HG03025 (cell line): ENCODE data around the gene MT2A.

Source experiments
- ATAC-seq: cut with Tn5 transposase; IDR thresholded peaks from one replicate; pipeline ENCODE4 v1.9.1; 2021; ENCODE audit warnings: mild to moderate bottlenecking, moderate library complexity; ENCODE audit not compliant: unreplicated experiment, low FRiP score

MT2A gene

DNA sequence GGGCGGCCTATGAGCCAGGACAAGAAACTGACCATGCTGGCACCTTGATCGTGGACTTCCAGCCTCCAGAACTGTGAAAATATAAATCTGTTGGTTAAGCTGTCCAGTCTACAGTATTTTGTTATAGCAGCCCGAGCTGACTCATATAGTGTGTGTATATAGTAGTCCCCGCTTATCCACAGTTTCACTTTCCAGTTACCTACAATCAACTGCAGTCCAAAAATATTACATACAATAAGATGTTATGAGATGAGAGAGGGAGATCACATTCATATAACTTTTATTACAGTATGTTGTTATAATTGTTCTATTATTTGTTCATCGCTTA, 14.1 kb upstream of the MT2A start:
- no peak for ATAC-seq

DNA sequence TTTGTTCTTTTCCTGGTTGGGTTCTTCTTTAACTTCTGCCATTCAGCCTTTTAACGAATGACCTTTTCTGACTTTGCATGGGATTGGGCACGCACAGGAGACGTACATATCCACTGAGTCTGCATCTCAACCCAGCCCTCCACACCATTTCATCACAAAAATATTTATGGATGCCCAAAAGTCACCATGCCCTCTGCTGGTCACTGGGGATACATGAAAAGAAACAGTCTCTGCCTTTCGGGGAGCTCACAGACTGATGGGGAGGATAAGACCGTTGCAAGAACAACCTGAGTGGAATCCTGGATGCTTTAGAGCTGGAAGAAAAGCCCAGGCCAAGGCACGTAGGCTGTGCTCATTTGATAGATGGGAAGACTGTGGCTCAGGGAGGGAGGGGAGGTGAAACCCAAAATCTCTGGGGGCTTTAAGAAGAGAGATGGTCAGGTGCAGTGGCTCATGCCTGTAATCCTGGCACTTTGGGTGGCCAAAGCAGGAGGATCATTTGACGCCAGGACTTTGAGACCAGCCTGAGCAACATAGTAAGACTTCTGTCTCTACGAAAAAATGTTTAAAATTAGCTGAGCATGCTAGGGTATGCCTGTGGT, 7.9 kb upstream of the MT2A start:
- ATAC-seq = no peak

DNA sequence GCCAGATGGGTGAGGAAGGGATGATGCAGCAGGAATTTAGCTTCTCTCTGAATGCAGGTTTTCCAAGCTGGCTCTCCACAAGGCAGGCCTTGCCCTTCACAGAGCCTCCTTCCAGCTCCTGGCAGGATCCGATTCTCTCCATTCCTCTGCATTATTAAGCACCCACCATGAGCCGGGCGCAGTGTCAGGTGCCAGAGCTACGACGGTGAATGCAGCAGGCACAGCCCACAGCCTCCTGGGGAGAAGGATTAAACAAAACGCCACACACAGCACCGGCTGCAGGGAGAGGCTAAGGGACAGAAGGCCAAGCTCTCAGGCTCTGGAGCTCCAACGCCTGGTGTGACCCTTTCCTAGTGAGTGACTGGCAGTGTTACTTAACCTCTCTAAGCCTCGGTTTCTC, 7.1 kb upstream of the MT2A start:
- no peak for ATAC-seq

DNA sequence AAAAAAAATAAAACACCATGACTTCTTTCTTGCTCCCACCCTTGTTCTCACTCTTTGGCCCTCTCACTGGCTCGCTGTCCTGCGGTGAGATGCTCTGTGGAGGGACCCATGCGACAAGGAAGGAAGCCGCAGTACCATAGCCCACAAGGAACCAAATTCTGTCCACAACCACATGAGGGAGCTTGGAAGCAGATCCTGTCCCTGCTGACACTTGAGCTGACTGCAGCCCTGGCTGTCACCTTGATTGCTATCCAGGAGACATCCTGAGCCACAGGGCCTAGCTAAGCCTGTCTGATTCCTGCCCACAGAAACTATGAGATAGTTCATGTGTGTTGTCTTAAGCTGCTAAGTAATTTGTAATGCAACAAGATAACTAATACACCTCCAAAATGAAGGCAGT, 4.8 kb upstream of the MT2A start:
- no peak for ATAC-seq

DNA sequence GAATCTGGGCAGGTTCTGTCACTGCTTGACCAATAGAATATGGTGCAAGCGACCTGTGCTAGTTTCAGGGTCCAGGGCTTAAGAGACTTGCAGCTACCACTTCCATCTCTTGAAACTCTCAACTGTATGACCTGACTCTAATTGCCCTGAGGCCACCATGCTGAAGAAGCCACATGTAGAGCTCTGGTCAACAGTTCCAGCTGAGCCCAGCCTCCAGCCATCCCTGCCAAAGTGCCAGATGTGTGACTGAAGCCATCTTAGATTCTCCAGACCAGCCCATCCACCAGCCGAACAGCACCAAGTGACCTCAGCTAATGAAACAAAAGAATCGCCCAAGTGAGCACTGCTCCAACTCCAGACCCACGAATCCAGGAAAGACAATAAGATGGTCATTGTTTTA, 3.4 kb upstream of the MT2A start:
- ATAC-seq = no peak

DNA sequence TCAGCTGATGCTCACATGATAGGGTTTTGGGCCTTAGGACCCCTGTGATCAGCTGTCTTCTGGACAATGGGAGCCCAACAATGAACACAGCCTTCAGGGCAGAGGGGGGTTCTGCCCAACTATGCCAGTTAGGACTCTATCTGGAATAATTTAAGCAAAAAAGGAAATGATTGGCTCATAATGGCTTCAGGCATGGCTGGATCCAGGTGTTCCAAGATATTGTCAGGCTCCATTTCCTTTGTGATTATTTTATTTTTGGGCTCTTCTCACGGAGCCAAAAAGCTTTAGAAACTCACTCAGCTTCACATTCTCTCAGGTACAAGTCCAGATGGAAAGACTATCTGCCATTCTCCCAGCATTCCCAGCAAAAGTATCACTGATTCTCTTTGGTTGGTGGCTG, 2.9 kb upstream of the MT2A start:
- no peak for ATAC-seq

DNA sequence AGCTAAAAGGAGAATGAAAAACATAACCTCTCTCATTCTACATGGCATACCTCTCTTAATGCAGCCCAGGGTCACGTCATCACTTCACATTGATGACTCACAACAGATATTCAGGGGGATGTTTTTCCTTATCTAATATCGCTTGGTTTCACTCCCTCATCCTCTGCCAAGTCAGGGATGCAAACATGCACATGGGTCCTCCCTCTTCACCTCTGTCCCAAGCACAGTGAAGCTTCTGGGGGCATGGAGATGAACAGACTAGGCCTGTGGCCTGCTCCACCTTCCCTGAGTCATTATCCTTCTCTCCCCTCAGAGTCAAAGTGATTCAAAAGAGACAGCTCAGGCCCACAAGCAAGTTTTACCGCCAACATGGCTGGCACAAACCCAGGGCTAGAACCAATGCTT, 2.3 kb upstream of the MT2A start:
- no peak for ATAC-seq

DNA sequence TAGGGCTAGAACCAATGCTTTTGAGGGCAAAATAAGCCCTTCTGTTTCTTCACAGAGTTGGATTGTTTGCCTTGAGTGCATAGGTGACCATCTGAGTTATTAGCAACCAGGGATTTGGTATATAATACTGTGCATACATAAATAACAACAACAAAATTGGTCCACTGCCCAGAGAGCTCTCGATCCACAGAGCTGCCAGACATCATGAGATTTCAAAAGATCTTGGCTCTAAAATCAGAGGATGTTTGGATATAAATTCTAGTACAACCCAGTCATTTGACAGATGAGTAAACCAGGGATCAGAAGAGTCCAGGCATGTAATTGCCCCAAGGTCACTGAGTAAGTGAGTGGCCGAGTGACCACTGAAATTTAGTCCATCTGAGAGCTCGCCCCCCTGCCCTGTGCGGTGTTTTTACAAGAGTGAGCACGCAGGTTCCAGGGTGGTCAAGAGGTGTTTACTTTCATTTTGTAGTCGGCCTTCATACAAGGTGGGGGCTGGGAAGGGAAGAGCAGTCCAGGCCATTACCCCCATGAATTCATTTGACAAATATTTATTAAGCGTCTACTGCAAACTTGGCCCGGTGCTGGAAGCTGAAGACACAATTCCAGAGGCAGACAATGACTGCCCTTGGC, 1.8 kb upstream of the MT2A start:
- ATAC-seq = no peak

DNA sequence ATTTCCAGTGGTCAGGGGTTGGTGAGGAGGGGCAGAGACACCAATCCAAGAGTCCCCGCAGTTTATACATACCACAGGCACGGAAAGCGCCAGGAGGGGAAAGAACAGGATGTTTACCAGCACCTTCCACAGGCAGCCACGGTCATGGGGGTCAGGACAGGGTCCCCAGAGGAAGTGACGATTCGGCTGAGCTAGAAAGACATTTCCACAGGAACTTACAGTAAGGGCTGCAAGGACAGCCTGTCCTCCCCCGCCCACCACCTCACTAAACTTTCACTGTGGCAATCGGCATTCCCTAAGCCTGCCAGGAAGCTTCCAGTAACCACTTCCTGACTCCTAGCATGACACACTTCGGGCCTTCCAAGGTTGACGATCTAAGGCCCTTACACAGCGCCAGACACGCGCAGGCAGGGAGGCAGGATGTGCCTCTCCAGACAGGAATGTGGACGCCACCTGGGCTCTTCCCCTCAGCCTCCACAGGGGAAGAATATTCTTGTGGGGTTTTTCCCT, 1.2 kb upstream of the MT2A start:
- ATAC-seq = no peak

DNA sequence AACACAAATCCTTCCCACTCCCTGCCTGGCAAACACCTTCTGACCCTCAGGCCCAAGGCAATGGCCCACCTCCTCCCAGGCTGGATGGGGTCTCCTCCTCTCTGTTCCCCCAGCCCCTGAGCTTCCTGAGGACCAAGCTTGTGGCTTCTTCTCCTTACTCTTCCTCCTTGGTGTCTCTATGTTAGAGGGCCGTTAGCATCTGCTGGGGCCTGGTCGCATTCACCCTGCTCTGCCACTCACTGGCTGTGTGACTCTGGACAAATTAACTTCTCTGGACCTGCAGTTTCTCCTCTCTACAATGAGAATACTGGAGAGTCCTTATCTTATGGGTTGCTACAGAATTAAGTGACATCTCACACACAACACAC, 725 bp upstream of the MT2A start:
- ATAC-seq = no peak

DNA sequence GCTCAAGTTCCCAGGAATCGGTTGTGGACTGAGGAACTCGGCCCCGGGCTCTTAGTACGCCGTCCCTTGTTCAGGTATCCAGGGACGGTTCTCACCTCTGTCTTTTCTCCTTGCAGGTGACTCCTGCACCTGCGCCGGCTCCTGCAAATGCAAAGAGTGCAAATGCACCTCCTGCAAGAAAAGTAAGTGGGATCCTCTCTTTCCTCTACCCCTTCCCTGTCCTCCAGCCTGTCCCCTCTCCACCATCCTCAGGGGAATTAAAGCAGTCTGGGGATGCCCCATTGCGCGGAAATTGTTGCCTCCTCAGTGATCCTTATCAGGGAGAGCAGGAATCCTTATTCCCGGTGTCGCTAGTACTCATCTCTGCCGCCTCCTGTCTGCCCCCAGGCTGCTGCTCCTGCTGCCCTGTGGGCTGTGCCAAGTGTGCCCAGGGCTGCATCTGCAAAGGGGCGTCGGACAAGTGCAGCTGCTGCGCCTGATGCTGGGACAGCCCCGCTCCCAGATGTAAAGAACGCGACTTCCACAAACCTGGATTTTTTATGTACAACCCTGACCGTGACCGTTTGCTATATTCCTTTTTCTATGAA, 585 bp downstream of the MT2A start:
- ATAC-seq = no peak

DNA sequence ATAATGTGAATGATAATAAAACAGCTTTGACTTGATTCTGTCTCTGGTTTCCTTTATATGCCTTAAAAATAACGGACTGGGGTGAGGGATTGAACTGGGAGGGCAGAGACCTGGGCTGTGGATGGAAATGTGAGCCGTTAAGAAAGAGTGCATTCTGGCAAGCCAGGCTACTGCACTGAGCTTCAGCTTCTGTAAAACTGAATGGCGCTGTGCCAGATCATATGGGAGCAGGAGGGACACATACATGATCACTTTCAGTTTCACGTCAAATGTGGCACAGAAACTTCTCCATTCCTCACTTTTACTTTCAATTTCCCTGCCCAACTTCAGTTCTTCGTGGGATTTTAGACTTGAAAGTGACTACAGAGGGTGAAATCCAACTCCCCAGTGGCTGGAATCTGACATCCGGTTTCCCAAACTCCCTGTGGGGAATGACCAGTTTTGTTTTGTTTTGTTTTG, 1.1 kb downstream of the MT2A start:
- ATAC-seq = no peak

DNA sequence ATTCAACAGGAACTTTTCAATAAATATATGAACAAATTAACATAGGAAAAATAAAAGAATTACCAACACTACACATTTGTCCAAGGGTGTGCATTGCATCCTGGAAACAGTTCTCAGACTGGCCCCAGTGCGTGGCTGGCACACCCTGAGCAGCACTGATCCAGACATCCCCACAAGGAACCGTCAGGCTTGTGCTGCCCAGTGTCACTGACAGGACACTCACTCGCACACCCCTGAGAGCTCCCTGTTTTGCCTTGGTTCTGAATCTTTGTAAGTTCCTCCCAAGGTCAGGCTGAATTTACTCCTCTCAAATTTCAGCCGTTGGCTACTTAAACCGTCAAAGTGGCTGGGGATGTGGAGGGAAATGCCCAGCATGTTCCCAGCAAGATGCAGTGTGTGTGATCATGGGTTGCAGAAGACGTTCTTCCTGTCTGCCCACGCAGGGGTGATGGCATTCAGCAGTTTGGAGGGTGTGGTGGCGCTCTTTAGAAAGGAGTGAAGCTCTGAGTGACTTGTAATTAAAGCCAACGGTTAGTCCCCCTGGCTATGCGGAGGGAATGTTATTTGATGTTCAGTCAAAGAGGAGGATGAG, 1.7 kb downstream of the MT2A start:
- no peak for ATAC-seq

DNA sequence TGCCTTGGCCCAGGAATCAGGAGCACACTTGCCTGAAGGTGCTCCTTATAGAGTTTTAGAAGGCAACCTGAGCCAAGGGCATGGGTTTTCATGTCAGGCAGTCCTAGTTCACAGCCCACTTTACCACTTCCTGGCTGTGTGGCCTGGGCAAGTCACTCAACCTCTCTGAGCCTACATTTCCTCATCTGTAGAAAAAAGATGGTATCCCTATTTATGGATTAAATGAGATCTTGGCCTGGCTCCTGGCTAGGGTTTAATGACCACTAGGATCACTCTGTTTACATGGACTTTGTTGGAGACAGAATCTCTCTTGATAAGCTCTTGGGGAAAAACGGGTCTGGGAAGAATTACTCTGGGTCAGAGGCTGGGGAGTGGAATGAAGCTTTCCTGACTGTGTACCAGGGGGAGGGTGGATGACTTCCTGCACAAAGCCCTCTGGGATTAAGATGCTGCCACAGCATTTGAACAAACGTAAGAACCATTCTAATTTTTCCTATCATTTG, 2.3 kb downstream of the MT2A start:
- no peak for ATAC-seq

DNA sequence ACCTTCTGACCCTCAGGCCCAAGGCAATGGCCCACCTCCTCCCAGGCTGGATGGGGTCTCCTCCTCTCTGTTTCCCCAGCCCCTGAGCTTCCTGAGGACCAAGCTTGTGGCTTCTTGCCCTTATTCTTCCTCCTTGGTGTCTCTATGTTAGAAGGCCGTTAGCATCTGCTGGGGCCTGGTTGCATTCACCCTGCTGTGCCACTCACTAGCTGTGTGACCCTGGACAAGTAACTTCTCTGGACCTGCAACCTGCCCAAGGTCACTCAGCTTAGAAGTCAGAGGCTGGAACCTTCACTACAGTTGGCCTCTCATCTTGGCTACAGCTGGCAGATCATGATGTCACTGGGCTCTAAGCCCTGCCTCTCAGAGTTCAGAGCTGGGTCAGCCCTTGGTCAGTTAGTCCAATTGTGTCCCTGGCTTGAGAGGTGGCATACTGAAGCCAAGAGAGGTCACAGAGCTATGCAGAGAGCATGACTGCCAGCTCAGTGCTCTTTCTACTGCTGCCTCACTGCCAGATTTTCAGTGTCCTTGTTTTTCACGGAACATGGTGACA, 3.0 kb downstream of the MT2A start:
- ATAC-seq = no peak

DNA sequence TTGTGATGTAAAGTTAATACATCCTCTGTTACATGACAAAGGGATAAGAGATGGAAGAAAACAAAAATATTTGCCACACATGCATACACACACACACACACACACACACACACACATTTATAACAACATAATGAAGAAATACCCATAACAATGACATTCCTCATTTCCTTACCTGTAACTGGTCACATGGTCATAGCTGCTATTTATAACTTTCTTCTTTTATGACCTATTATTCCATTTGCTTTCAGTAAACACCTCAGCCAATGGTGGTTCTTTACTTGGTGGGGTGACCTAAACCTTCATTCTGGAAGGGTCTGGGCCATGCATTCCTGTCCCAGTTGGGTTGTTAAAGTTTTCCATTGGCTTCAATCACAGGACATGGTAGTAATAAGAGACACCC, 5.3 kb downstream of the MT2A start:
- ATAC-seq = no peak

DNA sequence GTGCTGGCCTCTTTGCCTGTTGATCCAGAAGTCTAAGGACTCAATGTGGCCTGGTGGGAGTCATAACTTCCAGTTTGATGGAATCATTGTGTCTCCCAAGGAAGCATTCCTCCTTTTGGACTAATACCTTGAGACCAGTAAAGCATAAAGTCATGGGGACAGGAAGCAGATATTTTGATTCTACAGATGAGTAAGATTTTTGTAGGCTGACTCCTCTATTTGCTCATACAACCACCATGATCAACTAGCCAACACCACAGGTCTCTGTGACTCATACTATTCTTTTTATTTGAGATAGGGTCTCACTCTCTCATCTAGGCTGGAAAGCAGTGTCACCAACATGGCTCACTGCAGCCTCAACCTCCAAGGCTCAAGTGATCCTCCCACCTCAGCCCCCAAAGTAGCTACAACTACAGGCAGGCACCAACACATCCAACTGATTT, 6.2 kb downstream of the MT2A start:
- ATAC-seq = no peak

DNA sequence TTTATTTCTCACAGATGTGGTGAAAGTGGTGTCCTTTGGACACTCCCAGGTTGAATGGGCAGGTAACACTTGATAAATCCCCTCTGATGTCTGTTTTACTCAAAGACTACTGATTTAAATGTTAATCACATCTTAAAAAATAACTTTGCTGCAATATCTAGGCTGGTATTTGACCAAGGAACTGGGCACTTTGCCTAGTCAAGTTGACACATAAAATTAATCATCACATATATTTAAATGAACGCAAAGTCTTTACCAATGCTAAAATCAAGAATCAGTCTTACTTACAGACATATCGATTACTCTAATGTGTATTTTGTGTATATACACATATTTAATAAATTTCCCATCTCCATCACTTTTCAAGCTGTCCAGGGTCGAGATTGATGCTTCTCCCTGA, 7.0 kb downstream of the MT2A start:
- ATAC-seq = no peak

DNA sequence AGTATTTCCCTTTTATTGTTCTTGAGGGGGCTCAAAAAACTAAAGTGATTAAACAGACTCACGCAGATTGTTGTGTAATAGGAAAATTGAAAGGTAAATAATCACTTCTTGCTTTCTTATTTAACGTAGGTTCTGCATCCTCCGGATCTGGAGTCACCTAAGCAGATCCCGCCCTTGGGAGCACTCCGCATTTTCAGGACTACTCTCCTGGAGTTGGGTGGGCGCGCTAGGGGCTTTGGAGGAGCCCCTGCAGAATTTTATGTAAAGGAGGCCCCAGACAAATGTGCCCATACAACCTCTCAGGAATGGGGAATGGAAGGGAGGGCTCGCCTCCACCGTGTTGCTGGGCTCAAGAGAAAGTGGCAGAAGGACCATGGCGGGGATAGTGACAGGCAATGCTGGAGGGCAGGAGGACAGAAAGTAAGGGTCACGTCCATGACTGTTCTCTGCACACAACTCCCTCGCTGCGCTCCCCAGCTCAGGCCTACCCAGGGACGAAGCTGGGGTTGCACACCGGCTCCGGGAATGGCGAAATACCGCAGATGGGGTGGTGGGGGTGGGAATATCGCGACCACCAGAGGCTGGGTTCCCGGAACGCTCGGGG, 8.3 kb downstream of the MT2A start:
- ATAC-seq = no peak

DNA sequence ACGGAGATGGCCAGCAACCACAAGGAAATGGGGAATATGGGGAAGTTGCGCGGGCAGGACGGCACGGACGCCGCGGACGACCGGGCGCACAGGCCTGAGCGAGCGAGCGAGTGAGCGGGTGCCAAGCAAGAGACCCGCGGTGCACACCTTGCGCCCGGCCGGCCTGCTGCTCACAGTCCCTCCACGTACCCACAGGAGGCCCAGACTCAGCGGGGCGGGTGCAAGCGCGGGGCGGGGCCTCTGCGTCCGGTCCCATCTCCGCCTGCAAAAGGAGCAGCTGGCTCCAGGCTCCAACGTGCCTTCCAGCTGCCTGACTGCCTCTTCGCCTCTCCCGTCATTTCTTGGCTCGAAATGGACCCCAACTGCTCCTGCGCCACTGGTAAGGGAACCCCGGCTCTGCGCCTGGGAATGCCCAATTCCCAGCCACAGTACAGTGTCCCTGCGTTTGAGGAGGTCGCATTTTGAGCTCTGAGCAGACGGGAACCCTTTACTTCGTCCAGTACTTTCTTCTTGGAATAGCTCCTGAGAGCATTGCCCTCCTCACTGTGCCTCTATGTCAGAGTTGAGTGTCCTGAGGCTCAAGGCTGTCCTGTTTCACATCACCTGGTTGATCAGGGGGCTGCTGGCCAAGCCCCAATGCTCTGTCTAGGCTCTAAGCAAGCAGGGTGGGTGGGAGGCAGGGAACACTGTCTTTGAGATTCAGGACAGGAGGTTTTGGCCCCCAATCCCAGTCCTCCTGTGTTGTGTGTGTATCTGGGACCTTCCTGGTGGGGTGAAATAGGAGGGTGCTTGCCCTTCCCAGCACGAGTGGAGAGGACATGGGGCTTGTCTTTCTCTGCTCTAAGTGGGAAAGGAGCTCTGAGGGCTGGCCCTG, 9.1 kb downstream of the MT2A start:
- no peak for ATAC-seq
